ENCODE data around the gene ARID5B.

- TF ChIP-seq ELF4 (IDR thresholded peaks at IDR 0.05) (no peak), LEF1 (IDR thresholded peaks at IDR 0.05; ENCODE audit: borderline replicate concordance) (no peak), ARNT (IDR thresholded peaks at IDR 0.05) (no peak)
Observed at GRCh38 chr10:61890881-61891409, 10.6 kb upstream of the ARID5B start.

Measured in HEK293T (cell line).